Stimulated activated memory B cell treated with anti-CD40 and anti-IgM and Interleukin-4, amounts not matched to agents 10 μg/mL and 1 μg/mL and 100 μg/mL, for 72 hours (primary cell): ENCODE measurements around the gene COLGALT1.

Experiments
- ATAC-seq: fragments of 150-1000 bp; cut with Tn5 transposase; 2 replicates; pipeline ENCODE4 v1.10.0; 2021
- H3K27ac Mint-ChIP-seq: one replicate; pipeline ENCODE4 v1.8.0; 2022; ENCODE audit warnings: mild to moderate bottlenecking, mixed read lengths
- H3K27me3 Mint-ChIP-seq: one replicate; pipeline ENCODE4 v1.8.0; 2022; ENCODE audit warnings: mixed read lengths
- H3K36me3 Mint-ChIP-seq: one replicate; pipeline ENCODE4 v1.8.0; 2022; ENCODE audit warnings: mixed read lengths
- H3K4me1 Mint-ChIP-seq: one replicate; pipeline ENCODE4 v1.8.0; 2022; ENCODE audit warnings: mixed read lengths
- H3K4me3 Mint-ChIP-seq: one replicate; pipeline ENCODE4 v1.8.0; 2022; ENCODE audit warnings: mild to moderate bottlenecking, moderate library complexity, mixed read lengths
- H3K9me3 Mint-ChIP-seq: one replicate; pipeline ENCODE4 v1.8.0; 2022; ENCODE audit warnings: mixed read lengths

The COLGALT1 gene

DNA sequence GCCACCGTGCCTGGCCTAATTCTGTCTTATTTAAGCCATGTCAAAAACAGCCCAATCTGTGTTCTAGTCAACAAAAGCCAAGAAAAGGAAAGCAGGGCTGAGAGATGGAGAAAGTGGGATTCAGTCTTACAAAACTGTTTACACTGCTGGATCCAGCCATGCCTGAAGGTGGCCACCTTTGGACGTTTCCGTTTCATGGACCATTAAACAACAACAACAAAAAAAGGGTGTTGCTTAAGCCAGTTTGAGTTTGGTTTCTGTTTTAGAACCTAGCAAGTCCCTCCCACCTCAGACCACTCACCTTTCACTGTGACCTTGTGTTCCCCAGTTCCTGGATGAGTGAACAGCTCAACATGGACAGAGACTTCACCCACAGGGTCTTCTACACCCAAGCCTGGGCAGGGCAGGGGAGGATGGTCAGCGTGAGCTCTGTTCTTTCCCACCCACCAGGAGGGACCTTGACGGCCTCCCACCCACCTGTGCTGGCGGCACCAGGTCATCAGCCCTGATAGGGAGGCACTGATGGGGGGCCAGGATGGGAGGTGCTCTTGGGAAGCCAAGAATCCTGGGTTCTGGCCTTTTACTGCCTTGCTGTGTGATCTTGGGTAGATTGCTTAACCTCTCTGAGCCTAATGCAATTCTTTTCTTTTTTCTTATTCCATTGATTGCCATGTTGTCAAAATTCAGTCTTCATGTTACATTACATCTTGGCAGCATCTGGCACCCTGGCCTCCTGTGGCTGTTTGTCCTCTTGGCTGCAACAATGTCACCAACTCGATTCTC, 56.2 kb downstream of the COLGALT1 start:
- Mint-ChIP-seq H3K4me1 (peaks cover 9% of the 10 kb centered on the region), H3K9me3 (peaks cover 4% of the 10 kb centered on the region), H3K27ac (no peak overlapping the region), H3K36me3 (no peaks in the 10 kb centered on the region), H3K4me3 (no peak overlapping the region), H3K27me3 (peaks cover 22% of the 10 kb centered on the region)
- no peak for ATAC-seq

DNA sequence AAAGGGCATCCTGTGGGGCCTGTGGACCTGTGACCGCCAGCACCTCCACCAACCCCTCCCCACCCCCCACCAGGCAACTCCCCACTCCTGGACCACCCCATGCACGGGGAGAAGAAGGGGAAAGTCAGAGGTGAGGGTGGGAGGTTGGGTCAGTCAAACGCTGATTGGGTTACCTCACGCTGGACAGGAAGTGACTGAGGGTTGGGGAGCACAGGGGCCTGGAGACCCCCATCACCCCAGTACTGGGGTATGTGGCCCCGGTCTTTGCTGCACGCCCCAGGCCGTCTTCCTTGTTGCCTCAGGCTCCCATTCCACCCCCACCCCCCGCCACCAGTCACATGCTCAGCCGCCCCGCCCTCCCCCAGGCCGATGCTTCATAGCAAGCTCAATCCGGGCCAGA, 59.0 kb downstream of the COLGALT1 start:
- Mint-ChIP-seq H3K36me3 (no peaks in the 10 kb centered on the region), H3K27ac (no peak overlapping the region), H3K9me3 (peaks cover 5% of the 10 kb centered on the region), H3K4me3 (no peak overlapping the region), H3K4me1 (peaks cover 5% of the 10 kb centered on the region), H3K27me3 (peaks cover 46% of the 10 kb centered on the region)
- ATAC-seq = no peak

DNA sequence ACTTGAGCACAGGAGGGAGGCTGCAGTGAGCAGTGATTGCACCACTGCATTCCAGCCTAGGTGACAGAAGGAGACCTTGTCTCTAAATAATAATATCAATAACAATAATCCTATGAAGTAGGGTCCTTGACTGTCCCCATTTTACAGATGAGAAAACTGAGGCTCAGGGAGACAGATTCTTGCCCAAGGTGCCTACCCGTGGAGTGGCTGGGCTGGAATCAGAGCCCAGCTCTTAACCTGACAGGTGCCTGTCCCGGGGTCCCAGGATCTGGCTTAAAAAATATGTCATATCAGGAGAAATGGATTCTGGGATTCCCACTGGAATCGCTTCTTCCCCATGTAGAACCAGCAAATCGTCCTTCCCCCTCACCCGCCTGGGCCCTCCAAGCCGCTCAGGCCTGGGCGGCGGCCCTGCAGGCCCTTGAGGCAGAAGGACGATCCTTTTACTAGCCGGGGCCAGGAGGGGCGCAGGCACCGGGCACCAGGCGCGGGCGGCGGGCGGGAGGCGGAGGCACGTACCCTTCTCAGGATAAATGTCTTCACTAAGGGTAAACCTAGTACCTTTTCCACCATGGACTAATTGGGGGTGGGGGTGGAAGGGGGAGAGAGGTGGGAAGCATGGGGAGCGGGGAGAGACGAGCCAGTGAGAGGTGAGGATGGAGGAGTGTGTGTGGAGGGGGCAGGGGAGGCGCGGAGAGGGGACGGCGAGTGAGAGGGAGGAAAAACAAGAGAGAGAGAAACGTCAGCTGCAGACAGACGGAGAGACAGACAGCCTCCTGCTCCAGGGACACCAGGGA, 60.6 kb downstream of the COLGALT1 start:
- H3K4me3 Mint-ChIP-seq = peak overlapping the region; percentile 42

DNA sequence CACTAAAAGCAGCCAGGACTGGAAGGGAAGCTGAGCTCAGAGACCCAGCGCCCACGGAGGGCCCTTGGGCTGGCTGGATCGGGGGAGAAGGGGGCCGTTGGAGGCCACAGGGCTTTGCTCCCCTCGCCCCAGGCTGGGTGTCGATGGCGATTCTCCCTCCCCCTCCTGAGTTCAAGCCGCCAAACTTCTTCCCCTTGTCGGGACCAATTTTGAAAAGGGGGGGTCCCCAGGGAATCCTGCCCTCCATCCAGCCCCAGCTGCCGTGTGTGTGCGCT, 61.2 kb downstream of the COLGALT1 start:
- ATAC-seq = no peak
- peaks cover 5% of the 10 kb centered on the region for H3K4me1 Mint-ChIP-seq
- H3K27me3 Mint-ChIP-seq = peaks cover 46% of the 10 kb centered on the region

More for the DNA sequence above, 60.6 kb downstream of the COLGALT1 start:
- Mint-ChIP-seq H3K36me3 (no peaks in the 10 kb centered on the region), H3K9me3 (peaks cover 5% of the 10 kb centered on the region), H3K27ac (no peak overlapping the region), H3K27me3 (peaks cover 46% of the 10 kb centered on the region), H3K4me1 (peaks cover 5% of the 10 kb centered on the region)
- ATAC-seq = no peak

DNA sequence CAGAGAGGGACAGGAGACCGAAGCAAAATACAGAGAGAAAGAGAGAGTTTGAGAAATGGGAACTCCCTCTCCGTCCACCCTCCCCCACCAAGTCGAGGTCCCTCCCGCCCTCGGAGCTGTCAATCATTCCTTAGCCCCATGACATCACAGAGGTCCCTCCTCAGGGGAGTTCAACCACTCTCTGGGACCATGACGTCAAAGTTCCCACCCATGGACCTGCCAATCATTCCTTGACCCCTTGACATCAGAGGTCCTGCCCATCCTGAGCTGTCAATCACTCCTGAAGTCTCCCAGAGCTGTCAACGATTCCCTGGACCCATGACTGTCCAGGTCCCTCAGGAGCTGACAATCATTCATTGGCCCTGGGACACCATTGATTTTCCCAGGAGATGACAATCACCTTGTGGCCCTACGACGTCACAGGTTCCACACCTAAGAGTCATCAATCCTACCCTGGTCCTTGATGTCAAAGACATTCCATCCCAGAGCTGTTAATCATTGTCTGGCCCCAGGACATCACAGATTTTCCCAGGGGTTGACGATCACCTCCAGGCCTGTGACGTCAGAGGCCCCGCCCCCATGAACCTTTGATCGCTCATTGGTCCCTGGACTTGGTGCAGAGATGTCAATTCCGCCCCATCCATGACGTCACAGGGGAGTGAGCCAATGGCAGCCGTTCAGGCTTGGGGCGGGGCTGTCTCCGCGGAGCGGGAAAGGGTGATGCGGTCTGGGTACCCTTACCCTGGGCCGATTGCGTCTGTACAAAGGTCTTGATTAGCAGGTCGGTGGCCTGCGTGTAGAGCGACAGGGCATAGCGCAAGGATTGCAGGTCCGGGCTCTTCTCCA, 61.7 kb downstream of the COLGALT1 start:
- ATAC-seq = peak; percentile 14
- Mint-ChIP-seq H3K4me3 (no peak overlapping the region), H3K9me3 (peaks cover 14% of the 10 kb centered on the region), H3K4me1 (peaks cover 5% of the 10 kb centered on the region), H3K27ac (no peak overlapping the region), H3K36me3 (no peaks in the 10 kb centered on the region), H3K27me3 (peaks cover 42% of the 10 kb centered on the region)

More for the DNA sequence above, 61.2 kb downstream of the COLGALT1 start:
- Mint-ChIP-seq H3K27ac (no peak overlapping the region), H3K9me3 (peaks cover 10% of the 10 kb centered on the region), H3K4me3 (peak overlapping the region; percentile 42), H3K36me3 (no peaks in the 10 kb centered on the region)

DNA sequence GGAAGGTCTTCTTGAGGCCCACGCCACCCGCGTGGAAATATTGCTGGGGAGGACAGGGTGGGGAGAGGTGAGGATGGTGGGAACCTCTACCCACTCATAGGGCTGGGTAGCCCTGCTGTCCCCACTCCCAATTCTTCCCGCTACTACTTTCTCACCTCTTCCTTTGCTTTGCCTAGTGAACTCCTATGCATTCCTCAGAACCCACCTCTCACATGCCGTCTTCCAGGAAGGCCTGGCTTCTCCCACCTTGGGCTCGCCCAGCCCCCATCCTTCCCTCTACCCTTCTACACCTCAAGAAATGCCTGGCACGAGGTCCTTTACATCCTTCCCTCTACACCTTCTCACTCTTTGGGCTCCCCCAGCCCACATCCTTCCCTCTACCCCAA, 62.4 kb downstream of the COLGALT1 start:
- Mint-ChIP-seq H3K9me3 (peaks cover 14% of the 10 kb centered on the region), H3K27me3 (peaks cover 36% of the 10 kb centered on the region), H3K4me3 (no peak overlapping the region), H3K36me3 (no peaks in the 10 kb centered on the region), H3K27ac (no peak overlapping the region), H3K4me1 (peaks cover 5% of the 10 kb centered on the region)
- no peak for ATAC-seq

DNA sequence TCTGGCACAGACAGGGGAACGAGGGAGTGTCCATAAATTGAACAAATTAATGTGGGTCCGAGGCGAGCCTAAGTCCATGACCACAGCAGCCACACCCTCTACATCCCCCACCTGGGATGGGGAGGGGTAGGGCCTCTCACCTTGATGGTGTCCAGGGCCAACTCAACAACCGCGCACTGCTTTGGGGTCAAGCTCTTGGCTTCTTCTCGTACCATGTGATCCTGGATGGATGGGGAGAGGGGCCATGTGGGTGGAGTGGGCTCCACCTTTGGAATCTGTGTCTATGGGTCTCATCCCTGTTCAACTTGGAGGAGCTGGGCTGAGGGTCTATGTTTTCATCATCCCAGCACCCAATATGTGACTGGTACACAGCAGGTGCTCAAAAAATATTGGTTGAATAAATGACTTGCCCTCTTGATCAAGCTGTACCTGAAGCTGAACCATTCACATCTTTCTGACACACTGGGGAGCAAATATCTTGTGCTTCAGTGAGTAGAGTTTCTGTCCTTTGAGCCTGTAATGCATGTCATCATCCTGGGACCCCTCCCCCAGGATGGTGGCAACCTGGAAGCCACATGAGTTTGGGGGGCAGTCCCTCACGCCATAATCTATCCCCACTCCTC, 62.9 kb downstream of the COLGALT1 start:
- no peak for ATAC-seq
- no peak overlapping the region for H3K4me3 Mint-ChIP-seq
- no peaks in the 10 kb centered on the region for H3K36me3 Mint-ChIP-seq
- peaks cover 14% of the 10 kb centered on the region for H3K9me3 Mint-ChIP-seq
- peaks cover 36% of the 10 kb centered on the region for H3K27me3 Mint-ChIP-seq
- peaks cover 5% of the 10 kb centered on the region for H3K4me1 Mint-ChIP-seq
- H3K27ac Mint-ChIP-seq = no peak overlapping the region

DNA sequence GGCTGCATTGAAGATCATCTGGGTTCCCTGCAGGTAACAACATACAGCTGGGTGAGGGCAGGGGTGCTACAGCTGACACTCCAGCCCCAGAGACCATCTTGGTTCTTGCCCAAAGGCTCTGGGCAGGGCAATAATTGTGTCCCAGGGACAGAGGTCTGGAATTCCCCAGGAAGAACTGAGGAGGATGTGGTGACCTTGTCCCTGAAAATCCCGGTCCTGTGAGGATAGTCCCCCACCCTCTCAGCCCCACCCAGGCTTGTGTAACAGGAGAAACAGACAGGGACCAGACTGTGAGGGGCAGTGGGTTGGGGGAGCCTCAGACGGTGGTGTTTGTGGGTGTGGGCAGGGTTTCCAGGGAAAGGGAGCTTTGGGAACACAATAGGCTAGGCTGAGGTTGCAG, 63.5 kb downstream of the COLGALT1 start:
- ATAC-seq = no peak
- Mint-ChIP-seq H3K9me3 (peaks cover 14% of the 10 kb centered on the region), H3K4me1 (peaks cover 5% of the 10 kb centered on the region), H3K4me3 (no peak overlapping the region), H3K27me3 (peaks cover 36% of the 10 kb centered on the region), H3K27ac (no peak overlapping the region), H3K36me3 (no peaks in the 10 kb centered on the region)

DNA sequence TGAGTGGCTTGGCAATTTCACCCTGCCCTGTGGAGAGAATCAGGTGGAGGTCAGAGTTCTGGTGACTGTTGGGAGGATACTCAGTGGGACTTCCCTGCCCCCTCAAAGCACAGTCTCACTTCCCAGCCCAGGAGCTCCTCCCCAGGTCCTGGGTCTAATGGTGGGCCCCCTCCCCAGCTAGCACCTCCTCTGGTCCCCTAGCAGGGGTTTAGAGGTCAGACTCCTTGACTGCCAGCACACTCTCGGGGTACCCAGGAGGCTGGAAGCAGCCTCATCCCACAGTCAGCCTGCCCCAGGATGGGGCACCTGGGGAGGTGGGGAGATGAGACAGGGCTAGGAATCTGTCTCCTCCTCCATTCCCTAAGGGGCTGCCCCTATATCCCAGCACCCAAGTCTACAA, 65.2 kb downstream of the COLGALT1 start:
- Mint-ChIP-seq H3K4me1 (peaks cover 5% of the 10 kb centered on the region), H3K4me3 (no peak overlapping the region), H3K36me3 (no peaks in the 10 kb centered on the region), H3K9me3 (peaks cover 14% of the 10 kb centered on the region), H3K27ac (no peak overlapping the region), H3K27me3 (peaks cover 45% of the 10 kb centered on the region)
- no peak for ATAC-seq

DNA sequence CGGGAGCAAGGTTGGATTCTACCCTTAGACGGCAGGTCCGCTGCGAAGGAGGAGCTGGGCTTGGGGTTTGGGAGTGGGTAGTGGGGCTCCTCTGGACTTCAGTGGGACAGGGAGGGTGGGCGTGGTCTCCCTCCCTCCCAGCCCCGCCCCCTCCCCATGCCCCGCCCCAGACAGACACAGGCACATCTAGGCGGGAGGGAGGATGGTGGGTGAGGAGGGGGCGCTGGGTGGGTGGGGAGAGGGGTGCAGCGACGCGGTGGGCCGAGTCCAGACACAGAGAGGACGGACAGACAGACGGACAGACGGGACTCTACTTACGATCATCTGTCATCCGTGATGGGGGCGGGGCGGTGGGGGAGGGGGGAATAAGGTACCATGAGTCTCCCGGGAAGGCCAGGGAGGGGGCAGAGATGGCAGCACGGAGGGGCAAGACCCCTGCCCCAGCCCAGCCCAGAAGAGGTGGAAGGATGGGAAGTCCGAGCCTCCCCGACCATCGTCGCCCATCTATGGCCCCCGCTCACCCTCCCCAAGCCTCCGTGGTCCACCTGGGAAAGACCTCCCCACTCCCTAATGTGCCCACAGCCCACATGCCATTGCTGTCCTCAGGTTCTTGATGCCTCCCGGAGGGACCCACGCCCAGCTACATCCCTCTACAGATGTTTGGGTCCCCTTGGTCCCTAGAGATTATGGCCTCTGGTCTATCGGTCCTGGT, 67.9 kb downstream of the COLGALT1 start:
- Mint-ChIP-seq H3K36me3 (no peaks in the 10 kb centered on the region), H3K4me1 (no peaks in the 10 kb centered on the region), H3K27me3 (peaks cover 28% of the 10 kb centered on the region), H3K9me3 (peaks cover 16% of the 10 kb centered on the region), H3K4me3 (no peak overlapping the region), H3K27ac (no peak overlapping the region)
- no peak for ATAC-seq

DNA sequence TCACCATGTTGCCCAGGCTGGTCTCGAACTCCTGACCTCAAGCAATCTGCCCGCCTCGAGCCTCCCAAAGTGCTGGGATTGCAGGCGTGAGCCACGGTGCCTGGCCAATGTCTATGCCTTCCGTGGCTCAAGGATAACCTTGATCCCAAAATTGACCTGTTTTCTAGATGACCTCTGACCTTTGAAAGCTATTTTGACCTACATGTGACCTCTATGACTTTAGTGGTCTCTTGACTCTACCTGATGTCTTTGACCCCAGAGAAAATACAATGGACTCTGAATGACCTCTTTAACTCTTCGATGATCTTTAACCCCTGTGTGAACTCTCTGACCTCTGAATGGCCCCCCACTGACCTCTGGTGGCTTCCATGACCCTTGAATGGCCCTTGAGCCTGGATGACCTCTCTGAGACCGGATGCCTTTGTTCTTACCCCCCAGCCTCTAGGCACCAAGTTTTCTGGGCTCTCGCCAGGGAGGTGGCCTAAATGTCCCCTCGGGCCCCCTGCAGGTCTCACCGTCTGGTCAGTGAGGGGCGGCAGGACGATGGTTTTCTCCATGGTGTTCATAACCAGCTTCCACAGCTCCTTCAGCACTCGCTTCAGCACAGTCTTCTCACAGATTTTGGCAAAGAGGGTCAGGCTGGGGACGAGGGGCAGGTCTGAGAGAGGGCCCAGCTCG, 69.0 kb downstream of the COLGALT1 start:
- no peaks in the 10 kb centered on the region for H3K36me3 Mint-ChIP-seq
- peaks cover 21% of the 10 kb centered on the region for H3K27me3 Mint-ChIP-seq
- H3K9me3 Mint-ChIP-seq = peaks cover 16% of the 10 kb centered on the region
- H3K4me3 Mint-ChIP-seq = no peak overlapping the region
- ATAC-seq = no peak
- no peaks in the 10 kb centered on the region for H3K4me1 Mint-ChIP-seq
- no peak overlapping the region for H3K27ac Mint-ChIP-seq

DNA sequence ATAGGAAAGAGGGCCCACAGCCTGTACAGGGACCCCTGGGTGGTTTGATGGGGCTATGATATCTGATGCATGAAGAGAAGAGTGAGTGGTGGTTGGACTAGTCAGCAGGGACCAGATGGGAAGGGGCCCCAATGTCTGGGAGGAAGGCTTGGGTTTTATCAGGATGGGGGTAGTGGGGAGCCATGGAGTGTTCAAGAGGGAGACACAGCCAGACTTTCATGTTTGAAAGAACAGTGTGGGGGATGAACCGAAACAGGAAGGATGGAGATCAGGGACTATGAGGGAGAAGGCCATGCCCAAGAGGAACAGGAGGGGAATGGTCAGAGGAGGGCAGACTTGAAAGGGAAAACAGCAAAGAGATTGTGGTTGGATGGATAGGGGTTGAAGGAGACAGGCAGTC, 69.6 kb downstream of the COLGALT1 start:
- H3K27ac Mint-ChIP-seq = no peak overlapping the region
- H3K4me3 Mint-ChIP-seq = no peak overlapping the region
- peaks cover 16% of the 10 kb centered on the region for H3K9me3 Mint-ChIP-seq
- no peak for ATAC-seq
- H3K4me1 Mint-ChIP-seq = no peaks in the 10 kb centered on the region
- no peaks in the 10 kb centered on the region for H3K36me3 Mint-ChIP-seq
- peaks cover 21% of the 10 kb centered on the region for H3K27me3 Mint-ChIP-seq

DNA sequence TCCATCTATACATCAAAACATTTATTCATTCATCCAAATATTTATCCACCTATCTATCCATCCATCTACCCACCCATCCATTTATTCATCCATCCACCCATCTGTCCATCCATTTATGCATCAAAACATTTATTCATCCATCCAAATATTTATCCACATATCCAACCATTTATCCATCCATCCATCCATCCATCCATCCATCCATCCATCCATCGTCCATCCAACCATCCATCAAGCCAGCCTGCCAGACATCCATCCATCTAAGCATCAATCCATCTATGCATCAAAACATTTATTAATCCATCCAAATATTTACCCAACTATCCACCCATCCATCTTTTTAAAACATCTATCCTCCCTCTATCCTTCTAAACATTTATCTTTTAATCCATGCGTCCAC, 70.5 kb downstream of the COLGALT1 start:
- Mint-ChIP-seq H3K27me3 (peaks cover 21% of the 10 kb centered on the region), H3K9me3 (peaks cover 16% of the 10 kb centered on the region), H3K4me3 (no peak overlapping the region), H3K4me1 (no peaks in the 10 kb centered on the region), H3K27ac (no peak overlapping the region), H3K36me3 (no peaks in the 10 kb centered on the region)
- no peak for ATAC-seq

DNA sequence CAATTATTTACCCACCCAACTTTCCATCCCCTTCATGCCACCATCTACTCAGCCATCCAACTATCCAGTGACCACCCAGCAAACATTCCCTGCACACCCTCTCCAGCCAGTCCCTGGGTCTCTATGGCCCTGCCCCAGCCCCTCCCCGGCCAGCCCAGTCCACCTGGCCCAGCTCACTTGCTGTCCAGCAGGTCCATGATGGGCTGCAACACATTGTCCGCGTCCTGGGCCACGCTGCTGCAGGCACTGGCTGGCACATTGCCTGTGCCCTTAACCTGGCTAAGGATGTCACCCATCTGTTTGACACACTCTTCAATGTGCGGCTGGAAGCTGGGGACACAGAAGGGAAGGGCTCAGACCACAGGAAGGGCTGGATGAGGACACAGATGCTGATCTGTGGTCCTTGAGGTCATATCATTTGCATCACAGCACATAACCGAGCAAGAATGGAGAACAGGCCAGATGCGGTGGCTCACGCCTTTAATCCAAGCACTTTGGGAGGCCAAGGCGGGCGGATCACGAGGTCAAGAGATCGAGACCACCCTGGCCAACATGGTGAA, 71.1 kb downstream of the COLGALT1 start:
- Mint-ChIP-seq H3K9me3 (peaks cover 10% of the 10 kb centered on the region), H3K27ac (no peak overlapping the region), H3K4me1 (no peaks in the 10 kb centered on the region), H3K27me3 (peaks cover 21% of the 10 kb centered on the region), H3K36me3 (no peaks in the 10 kb centered on the region), H3K4me3 (no peak overlapping the region)
- no peak for ATAC-seq
